Hepatocyte (in vitro differentiated cells): ENCODE measurements around the gene POMGNT2. TPM values are rescaled to one million over a fixed set of nuclear protein-coding genes. Genes with fewer than 3 reads are reported as not detected.

Experiments
- DNase-seq: peaks from one replicate; pipeline ENCODE4 v3.0.0-alpha.2; 2016; ENCODE audit warnings: low spot score
- H2AFZ ChIP-seq: fragments of 200-600 bp; sonication (generic); 2 replicates; pipeline ENCODE4 v1.6.0; 2016; ENCODE audit warnings: antibody characterized with exemption, mild to moderate bottlenecking
- H3K27ac ChIP-seq: fragments of 200-600 bp; sonication (generic); 2 replicates; pipeline ENCODE4 v1.5.1; 2016; ENCODE audit warnings: mild to moderate bottlenecking
- H3K27me3 ChIP-seq: fragments of 200-600 bp; sonication (generic); 2 replicates; pipeline ENCODE4 v1.6.1; 2016
- H3K36me3 ChIP-seq: fragments of 200-600 bp; sonication (generic); replicated peaks from 2 replicates; pipeline ENCODE4 v1.5.1; 2016; ENCODE audit warnings: low read depth; ENCODE audit not compliant: insufficient read depth
- H3K4me1 ChIP-seq: fragments of 200-600 bp; sonication (generic); 2 replicates; pipeline ENCODE4 v1.5.1; 2016; ENCODE audit warnings: mild to moderate bottlenecking, moderate library complexity; ENCODE audit not compliant: insufficient read depth
- H3K4me2 ChIP-seq: fragments of 200-600 bp; sonication (generic); 2 replicates; pipeline ENCODE4 v1.6.0; 2016
- H3K4me3 ChIP-seq: fragments of 200-600 bp; sonication (generic); 2 replicates; pipeline ENCODE4 v1.5.1; 2016; ENCODE audit warnings: mild to moderate bottlenecking
- H3K79me2 ChIP-seq: fragments of 200-600 bp; sonication (generic); 2 replicates; pipeline ENCODE4 v1.6.0; 2017; ENCODE audit warnings: mild to moderate bottlenecking
- H3K9me2 ChIP-seq: fragments of 200-600 bp; sonication (generic); replicated peaks from 2 replicates; pipeline ENCODE4 v1.6.0; 2017; ENCODE audit warnings: mild to moderate bottlenecking; ENCODE audit not compliant: insufficient read depth
- H3K9me3 ChIP-seq: fragments of 200-600 bp; sonication (generic); 2 replicates; pipeline ENCODE4 v1.5.1; 2016; ENCODE audit warnings: low read depth, mild to moderate bottlenecking
- H4K20me1 ChIP-seq: fragments of 200-600 bp; sonication (generic); 2 replicates; pipeline ENCODE4 v1.6.0; 2016; ENCODE audit warnings: mild to moderate bottlenecking; ENCODE audit not compliant: insufficient read depth, poor library complexity, severe bottlenecking
- CTCF ChIP-seq: fragments of 200-600 bp; sonication (generic); IDR thresholded peaks from 2 replicates; pipeline ENCODE4 v1.5.1; 2016; ENCODE audit warnings: antibody characterized with exemption, mild to moderate bottlenecking; ENCODE audit not compliant: poor library complexity
- EZH2 ChIP-seq: fragments of 200-600 bp; sonication (generic); IDR thresholded peaks from 2 replicates; pipeline ENCODE4 v1.6.1; 2016; ENCODE audit warnings: antibody characterized with exemption, mild to moderate bottlenecking, borderline replicate concordance
- EZH2phosphoT487 ChIP-seq: fragments of 200-600 bp; sonication (generic); IDR thresholded peaks from one replicate; pipeline ENCODE4 v1.6.1; 2018; ENCODE audit warnings: antibody characterized with exemption, mild to moderate bottlenecking, low read depth, moderate library complexity; ENCODE audit not compliant: unreplicated experiment, severe bottlenecking
- WGBS: methylation state at CpG from one replicate; pipeline ENCODE4 v1.1.6; 2016; ENCODE audit warnings: low lambda C conversion rate; ENCODE audit errors: missing lambda C conversion rate; 5-methylcytosine and 5-hydroxymethylcytosine counted together
- polyA plus RNA-seq: library from polyadenylated mRNA; unstranded; fragments of >200 nt; fragmentation: Nextera tagmentation; extraction: Ambion mirVana; gene quantifications from 2 replicates; pipeline ENCODE4 v1.2.1, GENCODE V29; 2016
- total RNA-seq: library from RNA; depleted of rRNA; stranded (reverse); fragments of >200 nt; gene quantifications from 2 replicates; pipeline ENCODE4 v1.2.3, GENCODE V29; 2014

Gene POMGNT2
- total and polyA plus RNA-seq, 2 experiments from 2014 or later = 27.6 to 45.6 TPM

- H4K20me1 ChIP-seq = no peaks in the 10 kb centered on the region
- H3K4me1 ChIP-seq = no peaks in the 10 kb centered on the region
- H3K79me2 ChIP-seq = no peaks in the 10 kb centered on the region
- DNase-seq = no peak
- no peaks in the 10 kb centered on the region for H3K36me3 ChIP-seq
- H3K4me2 ChIP-seq = no peak overlapping the region
- H3K9me2 ChIP-seq = no peaks in the 10 kb centered on the region
- no peak for TF ChIP-seq EZH2phosphoT487
- no peak for TF ChIP-seq CTCF
- no peak for TF ChIP-seq EZH2
- H3K27ac ChIP-seq = no peak overlapping the region
- WGBS = 96% methylated on average over 2 of the region's 2 CpGs
- H3K27me3 ChIP-seq = no peaks in the 10 kb centered on the region
- H2AFZ ChIP-seq = no peak overlapping the region
- H3K4me3 ChIP-seq = no peak overlapping the region
- no peaks in the 10 kb centered on the region for H3K9me3 ChIP-seq
These were observed 64.4 kb downstream of the POMGNT2 start for GRCh38 chr3:43041517-43041916.

GRCh38 chr3:43038010-43038409 is 67.9 kb downstream of the POMGNT2 start:
- Histone ChIP-seq H3K4me1 (no peaks in the 10 kb centered on the region), H3K27ac (no peak overlapping the region), H3K36me3 (no peaks in the 10 kb centered on the region), H3K79me2 (no peaks in the 10 kb centered on the region), H4K20me1 (no peaks in the 10 kb centered on the region), H3K4me2 (no peak overlapping the region), H3K27me3 (no peaks in the 10 kb centered on the region), H2AFZ (no peak overlapping the region), H3K4me3 (no peak overlapping the region), H3K9me2 (no peaks in the 10 kb centered on the region), H3K9me3 (no peaks in the 10 kb centered on the region)
- 85% methylated on average over 7 of the region's 7 CpGs for WGBS
- no peak for DNase-seq
- no peak for TF ChIP-seq EZH2
- no peak for TF ChIP-seq EZH2phosphoT487
- no peak for TF ChIP-seq CTCF

- Histone ChIP-seq H4K20me1 (no peaks in the 10 kb centered on the region), H3K36me3 (no peaks in the 10 kb centered on the region), H3K9me2 (no peaks in the 10 kb centered on the region), H3K27ac (no peak overlapping the region), H3K4me3 (no peak overlapping the region), H3K4me2 (no peak overlapping the region), H3K27me3 (no peaks in the 10 kb centered on the region), H3K9me3 (no peaks in the 10 kb centered on the region), H2AFZ (no peak overlapping the region), H3K4me1 (no peaks in the 10 kb centered on the region), H3K79me2 (no peaks in the 10 kb centered on the region)
- TF ChIP-seq EZH2 = no peak
- TF ChIP-seq EZH2phosphoT487 = no peak
- TF ChIP-seq CTCF = no peak
- 78% methylated on average over 9 of the region's 9 CpGs for WGBS
- no peak for DNase-seq
These were observed 69.1 kb downstream of the POMGNT2 start for GRCh38 chr3:43036621-43037423.
